IMR-90 (cell line): ENCODE data around the gene HK3. TPM values are rescaled to one million over a fixed set of nuclear protein-coding genes. Genes with fewer than 3 reads are reported as not detected.

Experiments
- ATAC-seq: fragments of 200-7000 bp; cut with Tn5 transposase; 2 replicates; pipeline ENCODE4 v1.9.1; 2020; ENCODE audit warnings: low read depth, mild to moderate bottlenecking, moderate library complexity
- BruUV-seq: library from RNA; stranded (reverse); fragments of 400-500 nt; replicated peaks from 2 replicates; lab custom pipeline; 2021; lab: Mats Ljungman, UMichigan
- CTCF ChIA-PET: fragments of 300-600 bp; formaldehyde crosslinking; extraction: SDS; loops from one replicate; lab custom pipeline; 2021; ENCODE audit warnings: antibody characterized with exemption; lab: Yijun Ruan, JAX
- POLR2A ChIA-PET: fragments of 300-600 bp; sonication (Branson Sonifier 250); formaldehyde crosslinking; loops from one replicate; lab custom pipeline; 2022; ENCODE audit warnings: antibody characterized with exemption; ENCODE audit not compliant: unreplicated experiment; lab: Charles Lee
- DNase-seq: peaks from one replicate; pipeline ENCODE4 v3.0.0; 2013
- H2AFZ ChIP-seq: replicated peaks from 2 replicates; pipeline ENCODE3; 2013; ENCODE audit warnings: low read length, mild to moderate bottlenecking; ENCODE audit not compliant: poor library complexity
- H2AK5ac ChIP-seq: 2 replicates; pipeline ENCODE4 v1.6.1; 2013; ENCODE audit warnings: low read depth, low read length, inconsistent platforms
- H2AK9ac ChIP-seq: replicated peaks from 2 replicates; pipeline ENCODE3; 2013; ENCODE audit warnings: mild to moderate bottlenecking, low read depth, low read length, moderate library complexity; ENCODE audit not compliant: poor library complexity
- H2BK120ac ChIP-seq: 2 replicates; pipeline ENCODE4 v1.6.1; 2013; ENCODE audit warnings: low read depth, low read length, inconsistent platforms
- H2BK15ac ChIP-seq: 3 replicates; pipeline ENCODE4 v1.6.1; 2013; ENCODE audit warnings: low read depth, low read length, inconsistent platforms
- H2BK20ac ChIP-seq: 2 replicates; pipeline ENCODE4 v1.6.1; 2013; ENCODE audit warnings: low read depth, mild to moderate bottlenecking, inconsistent platforms, low read length, moderate library complexity
- H2BK5ac ChIP-seq: 2 replicates; pipeline ENCODE4 v1.6.1; 2013; ENCODE audit warnings: mild to moderate bottlenecking, low read depth, low read length, inconsistent platforms; ENCODE audit not compliant: poor library complexity, severe bottlenecking
- H3K14ac ChIP-seq: replicated peaks from 2 replicates; pipeline ENCODE4 v1.6.1; 2013; ENCODE audit warnings: low read depth, low read length, inconsistent platforms
- H3K18ac ChIP-seq: 2 replicates; pipeline ENCODE4 v1.6.1; 2013; ENCODE audit warnings: low read depth, low read length, control low read depth
- H3K23ac ChIP-seq: 2 replicates; pipeline ENCODE4 v1.6.1; 2013; ENCODE audit warnings: low read depth, low read length, inconsistent platforms
- H3K27ac ChIP-seq: 2 replicates; pipeline ENCODE4 v1.5.1; 2013; ENCODE audit warnings: mild to moderate bottlenecking, control low read depth, low read length; ENCODE audit not compliant: insufficient read depth
- H3K27me3 ChIP-seq: 2 replicates; pipeline ENCODE4 v1.6.1; 2013; ENCODE audit warnings: low read length; ENCODE audit not compliant: control insufficient read depth, insufficient read depth
- H3K36me3 ChIP-seq: 2 replicates; pipeline ENCODE4 v1.6.1; 2013; ENCODE audit warnings: low read length, mixed read lengths; ENCODE audit not compliant: control insufficient read depth, insufficient read depth
- H3K4ac ChIP-seq: 2 replicates; pipeline ENCODE4 v1.6.1; 2013; ENCODE audit warnings: low read depth, low read length, inconsistent platforms
- H3K4me1 ChIP-seq: 2 replicates; pipeline ENCODE4 v1.6.1; 2013; ENCODE audit warnings: low read length, mixed read lengths; ENCODE audit not compliant: control insufficient read depth, insufficient read depth
- H3K4me2 ChIP-seq: 2 replicates; pipeline ENCODE4 v1.6.1; 2013; ENCODE audit warnings: low read depth, mild to moderate bottlenecking, control low read depth, low read length, moderate library complexity
- H3K4me3 ChIP-seq: 2 replicates; pipeline ENCODE4 v1.5.1; 2013; ENCODE audit warnings: low read depth, mild to moderate bottlenecking, control low read depth, low read length, moderate library complexity; ENCODE audit not compliant: insufficient read depth
- H3K56ac ChIP-seq: 2 replicates; pipeline ENCODE4 v1.6.1; 2013; ENCODE audit warnings: low read length, inconsistent platforms; ENCODE audit not compliant: insufficient read depth; ENCODE audit errors: extremely low read depth
- H3K79me1 ChIP-seq, 2 experiments: 2 replicates each; pipeline ENCODE4 v1.6.1; 2013; ENCODE audit warnings: low read length in 2 of 2, inconsistent platforms in 1 of 2, low read depth in 1 of 2
- H3K9ac ChIP-seq: 2 replicates; pipeline ENCODE4 v1.6.1; 2013; ENCODE audit warnings: low read depth, low read length, control low read depth
- H3K9me1 ChIP-seq: 2 replicates; pipeline ENCODE4 v1.6.1; 2013; ENCODE audit warnings: low read length, inconsistent platforms; ENCODE audit not compliant: insufficient read depth
- H3K9me3 ChIP-seq: 2 replicates; pipeline ENCODE4 v1.6.1; 2013; ENCODE audit warnings: low read length; ENCODE audit not compliant: control insufficient read depth, insufficient read depth
- H4K20me1 ChIP-seq: 2 replicates; pipeline ENCODE4 v1.6.1; 2013; ENCODE audit warnings: low read length, inconsistent platforms; ENCODE audit not compliant: insufficient read depth
- H4K5ac ChIP-seq: 2 replicates; pipeline ENCODE4 v1.6.1; 2013; ENCODE audit warnings: mild to moderate bottlenecking, low read depth, low read length, control low read depth
- H4K8ac ChIP-seq, 2 experiments: 2 replicates each; pipeline ENCODE4 v1.6.1; 2013; ENCODE audit warnings: low read depth in 2 of 2, low read length in 2 of 2, control low read depth in 1 of 2, inconsistent platforms in 1 of 2
- H4K91ac ChIP-seq: 2 replicates; pipeline ENCODE4 v1.6.1; 2013; ENCODE audit warnings: low read depth, low read length, inconsistent platforms; ENCODE audit not compliant: insufficient read depth
- CEBPB ChIP-seq: IDR thresholded peaks from 2 replicates; pipeline ENCODE4 v1.6.1; 2012; ENCODE audit warnings: low read depth, low read length, improper control_type of control experiment
- CHD1 ChIP-seq: IDR thresholded peaks from 2 replicates; pipeline ENCODE4 v1.6.1; 2012; ENCODE audit warnings: low read depth, low read length, improper control_type of control experiment
- FOS ChIP-seq: fragments of 150-350 bp; IDR thresholded peaks from 2 replicates; pipeline ENCODE4 v1.6.1; 2016; ENCODE audit warnings: low read depth, low read length
- MAFK ChIP-seq: IDR thresholded peaks from 2 replicates; pipeline ENCODE4 v1.6.1; 2012; ENCODE audit warnings: low read depth, low read length, improper control_type of control experiment
- MAZ ChIP-seq: IDR thresholded peaks from 2 replicates; pipeline ENCODE4 v1.6.1; 2012; ENCODE audit warnings: low read depth, mild to moderate bottlenecking, low read length, improper control_type of control experiment, moderate library complexity, borderline replicate concordance
- MXI1 ChIP-seq: IDR thresholded peaks from 2 replicates; pipeline ENCODE4 v1.6.1; 2012; ENCODE audit warnings: low read depth, mild to moderate bottlenecking, low read length, moderate library complexity, borderline replicate concordance
- POLR2A ChIP-seq: IDR thresholded peaks from 2 replicates; pipeline ENCODE4 v1.6.1; 2012; ENCODE audit warnings: mild to moderate bottlenecking, low read depth, low read length
- RAD21 ChIP-seq: IDR thresholded peaks from 2 replicates; pipeline ENCODE4 v1.6.1; 2012; ENCODE audit warnings: low read length, improper control_type of control experiment
- RCOR1 ChIP-seq: IDR thresholded peaks from 2 replicates; pipeline ENCODE4 v1.6.1; 2012; ENCODE audit warnings: mild to moderate bottlenecking, low read length, improper control_type of control experiment; ENCODE audit not compliant: insufficient replicate concordance
- RFX5 ChIP-seq: IDR thresholded peaks from 2 replicates; pipeline ENCODE4 v1.8.0; 2012; ENCODE audit warnings: low read depth, mild to moderate bottlenecking, low read length, moderate library complexity
- WGBS, 2 experiments: methylation state at CpG; one replicate each; pipeline versions ENCODE4 v1.1.5 to v1.1.7; 2013; ENCODE audit warnings: missing lambda C conversion rate in 2 of 2; ENCODE audit not compliant: insufficient read length in 1 of 2; ENCODE audit errors: extremely low coverage in 2 of 2; 5-methylcytosine and 5-hydroxymethylcytosine counted together
- dilution Hi-C: fragments of 300-500 bp; cut with HindIII; formaldehyde crosslinking; loops from one replicate; pipeline ENCODE4 v1.14.3; 2018; ENCODE audit warnings: low sequenced_read_pairs; ENCODE audit not compliant: unreplicated experiment
- in situ Hi-C: fragments of 300-500 bp; cut with MboI; formaldehyde crosslinking; loops from 3 replicates; pipeline ENCODE4 v1.14.3; 2019; ENCODE audit warnings: low sequenced_read_pairs, inconsistent platforms, mixed read lengths
- intact Hi-C: fragments of 100-400 bp; cut with micrococcal nuclease; formaldehyde crosslinking; loops from 2 replicates; pipeline ENCODE4 v1.10.0; 2022
- polyA plus RNA-seq, 3 experiments: library from polyadenylated mRNA; depleted of rRNA; stranded (reverse); fragments of >200 nt; gene quantifications; 2 replicates each; pipeline ENCODE4 v1.2.3, GENCODE V29; 2012; ENCODE audit warnings: low replicate concordance in 1 of 3
- total RNA-seq: library from RNA; depleted of rRNA; stranded (reverse); fragments of >200 nt; gene quantifications from 2 replicates; pipeline ENCODE4 v1.2.3, GENCODE V29; 2012
- TF ChIP-seq, protein P1 (sequence below): fragments of 150-350 bp; IDR thresholded peaks from 2 replicates; pipeline ENCODE4 v1.6.1; 2017; ENCODE audit warnings: mild to moderate bottlenecking, antibody characterized with exemption, low read length, low read depth
- TF ChIP-seq, protein P2 (sequence below): conservative IDR thresholded peaks from 2 replicates; pipeline ENCODE4 v1.5.1; 2012; ENCODE audit warnings: mild to moderate bottlenecking, low read depth, low read length, improper control_type of control experiment

Gene HK3
- total and polyA plus RNA-seq, 2 of the 4 experiments (the other 2 are of a cell fraction) = not detected

DNA sequence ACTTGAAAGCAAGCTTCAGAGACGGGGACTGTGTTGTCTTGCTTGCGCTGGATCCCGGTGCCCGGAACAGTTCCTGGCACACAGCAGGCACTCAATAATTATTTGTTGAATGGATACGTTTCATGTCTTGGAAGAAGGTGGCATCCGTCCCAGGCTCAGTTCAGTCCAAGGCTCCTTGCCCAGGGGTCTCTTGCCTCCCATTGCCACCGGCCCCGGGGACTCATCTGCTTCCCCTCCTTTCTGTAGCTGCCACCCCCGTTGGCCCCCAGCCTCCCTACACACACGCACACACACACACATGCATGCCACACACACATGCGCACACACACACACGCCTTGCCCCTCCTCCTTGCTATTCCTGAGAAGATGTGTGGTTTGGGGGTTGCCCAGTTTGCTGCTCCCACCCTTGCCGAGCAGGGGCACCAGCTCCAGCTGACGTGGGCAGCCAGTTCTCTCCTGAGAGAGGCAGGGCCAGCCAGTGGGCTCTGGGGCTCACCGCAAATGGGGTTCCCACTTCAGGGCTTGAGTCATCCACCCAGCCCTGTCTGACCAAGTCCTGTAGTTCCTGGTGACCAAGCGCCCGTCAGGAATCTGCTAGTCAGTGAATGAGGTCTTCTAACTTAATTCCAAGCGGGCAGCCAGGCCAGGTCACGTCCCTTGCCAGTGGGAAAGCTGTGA lies 41.8 kb downstream of the HK3 start:
- no peak overlapping the region for H3K4ac ChIP-seq
- H3K4me3 ChIP-seq = no peak overlapping the region
- no peak overlapping the region for H2BK120ac ChIP-seq
- no TSS peak for BruUV-seq
- no peak overlapping the region for H3K23ac ChIP-seq
- no peak overlapping the region for H3K4me2 ChIP-seq
- no peak overlapping the region for H4K8ac ChIP-seq
- dilution Hi-C loops = no loop called here
- H3K9me1 ChIP-seq = no peaks in the 10 kb centered on the region
- H3K9me3 ChIP-seq = no peaks in the 10 kb centered on the region
- no peaks in the 10 kb centered on the region for H3K36me3 ChIP-seq
- no peaks in the 10 kb centered on the region for H4K20me1 ChIP-seq
- H2BK20ac ChIP-seq = no peak overlapping the region
- H3K9ac ChIP-seq = no peak overlapping the region
- intact Hi-C loops = no loop called here
- H2BK5ac ChIP-seq = no peak overlapping the region
- no peak overlapping the region for H3K18ac ChIP-seq
- 0% methylated on average over 1 of the region's 19 CpGs; no CpG with 5 or more reads in 1 of the 2 experiments for WGBS, 2 experiments
- ATAC-seq (no peak), DNase-seq (no peak)
- H3K4me1 ChIP-seq = no peaks in the 10 kb centered on the region
- H3K27me3 ChIP-seq = peaks cover 59% of the 10 kb centered on the region
- H4K5ac ChIP-seq = no peak overlapping the region
- TF ChIP-seq MAZ (no peak), MAFK (no peak), FOS (no peak), MXI1 (no peak), RCOR1 (no peak), CEBPB (no peak), POLR2A (no peak), RFX5 (no peak), RAD21 (no peak), CHD1 (no peak)
- TF ChIP-seq, protein P1, sequence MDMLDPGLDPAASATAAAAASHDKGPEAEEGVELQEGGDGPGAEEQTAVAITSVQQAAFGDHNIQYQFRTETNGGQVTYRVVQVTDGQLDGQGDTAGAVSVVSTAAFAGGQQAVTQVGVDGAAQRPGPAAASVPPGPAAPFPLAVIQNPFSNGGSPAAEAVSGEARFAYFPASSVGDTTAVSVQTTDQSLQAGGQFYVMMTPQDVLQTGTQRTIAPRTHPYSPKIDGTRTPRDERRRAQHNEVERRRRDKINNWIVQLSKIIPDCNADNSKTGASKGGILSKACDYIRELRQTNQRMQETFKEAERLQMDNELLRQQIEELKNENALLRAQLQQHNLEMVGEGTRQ = no peak
- TF ChIP-seq, protein P2, sequence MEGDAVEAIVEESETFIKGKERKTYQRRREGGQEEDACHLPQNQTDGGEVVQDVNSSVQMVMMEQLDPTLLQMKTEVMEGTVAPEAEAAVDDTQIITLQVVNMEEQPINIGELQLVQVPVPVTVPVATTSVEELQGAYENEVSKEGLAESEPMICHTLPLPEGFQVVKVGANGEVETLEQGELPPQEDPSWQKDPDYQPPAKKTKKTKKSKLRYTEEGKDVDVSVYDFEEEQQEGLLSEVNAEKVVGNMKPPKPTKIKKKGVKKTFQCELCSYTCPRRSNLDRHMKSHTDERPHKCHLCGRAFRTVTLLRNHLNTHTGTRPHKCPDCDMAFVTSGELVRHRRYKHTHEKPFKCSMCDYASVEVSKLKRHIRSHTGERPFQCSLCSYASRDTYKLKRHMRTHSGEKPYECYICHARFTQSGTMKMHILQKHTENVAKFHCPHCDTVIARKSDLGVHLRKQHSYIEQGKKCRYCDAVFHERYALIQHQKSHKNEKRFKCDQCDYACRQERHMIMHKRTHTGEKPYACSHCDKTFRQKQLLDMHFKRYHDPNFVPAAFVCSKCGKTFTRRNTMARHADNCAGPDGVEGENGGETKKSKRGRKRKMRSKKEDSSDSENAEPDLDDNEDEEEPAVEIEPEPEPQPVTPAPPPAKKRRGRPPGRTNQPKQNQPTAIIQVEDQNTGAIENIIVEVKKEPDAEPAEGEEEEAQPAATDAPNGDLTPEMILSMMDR = no peak
- in situ Hi-C loops = no loop called here
- H3K56ac ChIP-seq = no peak overlapping the region
- H3K14ac ChIP-seq = no peak overlapping the region
- H2BK15ac ChIP-seq = no peak overlapping the region
- H3K27ac ChIP-seq = no peak overlapping the region
- POLR2A ChIA-PET = no interaction called here
- CTCF ChIA-PET = no interaction called here
- no peak overlapping the region for H2AFZ ChIP-seq
- no peak overlapping the region for H2AK5ac ChIP-seq
- no peaks in the 10 kb centered on the region for H3K79me1 ChIP-seq
- H4K91ac ChIP-seq = no peak overlapping the region
- no peak overlapping the region for H2AK9ac ChIP-seq
